Activated T-helper 17 cell treated with anti-CD3 and anti-CD28 coated beads, Interleukin-2, amount 50 U/mL, for 72 hours (primary cell): ENCODE results near the gene MYOG. TPM values are rescaled to one million over a fixed set of nuclear protein-coding genes. Genes with fewer than 3 reads are reported as not detected.

ENCODE experiments used
- ATAC-seq: fragments of 150-1000 bp; cut with Tn5 transposase; replicated peaks from 2 replicates; pipeline ENCODE4 v1.10.0; 2021; ENCODE audit warnings: mild to moderate bottlenecking, moderate library complexity
- H3K27ac Mint-ChIP-seq: one replicate; pipeline ENCODE4 v1.8.0; 2022; ENCODE audit warnings: mixed read lengths
- H3K27me3 Mint-ChIP-seq: one replicate; pipeline ENCODE4 v1.8.0; 2022; ENCODE audit warnings: mixed read lengths
- H3K36me3 Mint-ChIP-seq: one replicate; pipeline ENCODE4 v1.8.0; 2022; ENCODE audit warnings: low read depth, mild to moderate bottlenecking, mixed read lengths
- H3K4me1 Mint-ChIP-seq: one replicate; pipeline ENCODE4 v1.8.0; 2022; ENCODE audit warnings: mixed read lengths
- H3K4me3 Mint-ChIP-seq: one replicate; pipeline ENCODE4 v1.8.0; 2022; ENCODE audit warnings: mild to moderate bottlenecking, mixed read lengths
- H3K9me3 Mint-ChIP-seq: one replicate; pipeline ENCODE4 v1.8.0; 2022; ENCODE audit warnings: mixed read lengths
- total RNA-seq, 2 donors: library from RNA; stranded (reverse); gene quantifications; one replicate each; pipeline ENCODE4 v1.2.3, GENCODE V29; 2022

Gene MYOG
- total RNA-seq, 2 donors from 2014 or later: not detected

GRCh38 chr1:203056516-203056915 lies 29.3 kb downstream of the MYOG start:
- no peak overlapping the region for H3K4me3 Mint-ChIP-seq
- H3K9me3 Mint-ChIP-seq: no peaks in the 10 kb centered on the region
- no peak for ATAC-seq
- peaks cover 78% of the 10 kb centered on the region for H3K36me3 Mint-ChIP-seq
- H3K4me1 Mint-ChIP-seq: no peaks in the 10 kb centered on the region
- H3K27me3 Mint-ChIP-seq: peaks cover 24% of the 10 kb centered on the region
- H3K27ac Mint-ChIP-seq: peak overlapping the region; percentile 37

GRCh38 chr1:203056012-203056411 lies 29.8 kb downstream of the MYOG start:
- ATAC-seq: no peak
- Mint-ChIP-seq H3K27me3 (peaks cover 29% of the 10 kb centered on the region), H3K4me1 (no peaks in the 10 kb centered on the region), H3K9me3 (no peaks in the 10 kb centered on the region), H3K27ac (peak overlapping the region; percentile 37), H3K4me3 (no peak overlapping the region), H3K36me3 (peaks cover 78% of the 10 kb centered on the region)

- no peak for ATAC-seq
- H3K27ac Mint-ChIP-seq: no peak overlapping the region
- H3K4me1 Mint-ChIP-seq: no peaks in the 10 kb centered on the region
- peaks cover 29% of the 10 kb centered on the region for H3K27me3 Mint-ChIP-seq
- H3K9me3 Mint-ChIP-seq: no peaks in the 10 kb centered on the region
- H3K36me3 Mint-ChIP-seq: peaks cover 80% of the 10 kb centered on the region
- no peak overlapping the region for H3K4me3 Mint-ChIP-seq
These were observed 30.5 kb downstream of the MYOG start for GRCh38 chr1:203055161-203055799.

GRCh38 chr1:203054642-203055041 lies 31.2 kb downstream of the MYOG start:
- no peak overlapping the region for H3K27ac Mint-ChIP-seq
- H3K36me3 Mint-ChIP-seq: peaks cover 79% of the 10 kb centered on the region
- H3K4me3 Mint-ChIP-seq: no peak overlapping the region
- H3K4me1 Mint-ChIP-seq: no peaks in the 10 kb centered on the region
- ATAC-seq: no peak
- H3K27me3 Mint-ChIP-seq: peaks cover 29% of the 10 kb centered on the region
- no peaks in the 10 kb centered on the region for H3K9me3 Mint-ChIP-seq

- H3K36me3 Mint-ChIP-seq: peaks cover 74% of the 10 kb centered on the region
- no peaks in the 10 kb centered on the region for H3K9me3 Mint-ChIP-seq
- no peak for ATAC-seq
- peaks cover 26% of the 10 kb centered on the region for H3K27me3 Mint-ChIP-seq
- no peak overlapping the region for H3K4me3 Mint-ChIP-seq
- no peaks in the 10 kb centered on the region for H3K4me1 Mint-ChIP-seq
- H3K27ac Mint-ChIP-seq: no peak overlapping the region
These were observed 31.6 kb downstream of the MYOG start for GRCh38 chr1:203054184-203054583.

- Mint-ChIP-seq H3K27me3 (peaks cover 25% of the 10 kb centered on the region), H3K36me3 (peaks cover 79% of the 10 kb centered on the region), H3K4me1 (peaks cover 5% of the 10 kb centered on the region), H3K9me3 (no peaks in the 10 kb centered on the region), H3K4me3 (no peak overlapping the region), H3K27ac (peak overlapping the region; percentile 34)
- ATAC-seq: no peak
These were observed 33.2 kb downstream of the MYOG start for GRCh38 chr1:203052601-203053000.

GRCh38 chr1:203051841-203052324 lies 33.9 kb downstream of the MYOG start:
- Mint-ChIP-seq H3K27ac (no peak overlapping the region), H3K4me1 (peaks cover 6% of the 10 kb centered on the region), H3K4me3 (no peak overlapping the region), H3K27me3 (peaks cover 23% of the 10 kb centered on the region), H3K9me3 (no peaks in the 10 kb centered on the region), H3K36me3 (peaks cover 79% of the 10 kb centered on the region)
- ATAC-seq: no peak

GRCh38 chr1:203050826-203051225 lies 35.0 kb downstream of the MYOG start:
- H3K4me1 Mint-ChIP-seq: peaks cover 6% of the 10 kb centered on the region
- no peak for ATAC-seq
- H3K36me3 Mint-ChIP-seq: peaks cover 79% of the 10 kb centered on the region
- H3K9me3 Mint-ChIP-seq: no peaks in the 10 kb centered on the region
- H3K4me3 Mint-ChIP-seq: no peak overlapping the region
- H3K27ac Mint-ChIP-seq: no peak overlapping the region
- H3K27me3 Mint-ChIP-seq: peaks cover 23% of the 10 kb centered on the region

GRCh38 chr1:203049576-203050180 lies 36.1 kb downstream of the MYOG start:
- no peak for ATAC-seq
- Mint-ChIP-seq H3K27me3 (peaks cover 20% of the 10 kb centered on the region), H3K36me3 (peaks cover 79% of the 10 kb centered on the region), H3K4me1 (peaks cover 6% of the 10 kb centered on the region), H3K27ac (no peak overlapping the region), H3K4me3 (no peak overlapping the region), H3K9me3 (no peaks in the 10 kb centered on the region)

GRCh38 chr1:203049077-203049476 lies 36.7 kb downstream of the MYOG start:
- Mint-ChIP-seq H3K4me3 (no peak overlapping the region), H3K4me1 (peaks cover 6% of the 10 kb centered on the region), H3K36me3 (peaks cover 80% of the 10 kb centered on the region), H3K27me3 (peaks cover 20% of the 10 kb centered on the region), H3K9me3 (no peaks in the 10 kb centered on the region), H3K27ac (no peak overlapping the region)
- no peak for ATAC-seq

GRCh38 chr1:203048555-203049051 lies 37.2 kb downstream of the MYOG start:
- no peak for ATAC-seq
- no peaks in the 10 kb centered on the region for H3K9me3 Mint-ChIP-seq
- peaks cover 84% of the 10 kb centered on the region for H3K36me3 Mint-ChIP-seq
- H3K27me3 Mint-ChIP-seq: peaks cover 20% of the 10 kb centered on the region
- H3K27ac Mint-ChIP-seq: no peak overlapping the region
- H3K4me1 Mint-ChIP-seq: peaks cover 6% of the 10 kb centered on the region
- no peak overlapping the region for H3K4me3 Mint-ChIP-seq

- H3K9me3 Mint-ChIP-seq: no peaks in the 10 kb centered on the region
- peak overlapping the region; percentile 35 for H3K27ac Mint-ChIP-seq
- no peak overlapping the region for H3K4me3 Mint-ChIP-seq
- peaks cover 20% of the 10 kb centered on the region for H3K27me3 Mint-ChIP-seq
- ATAC-seq: no peak
- peaks cover 89% of the 10 kb centered on the region for H3K36me3 Mint-ChIP-seq
- peaks cover 6% of the 10 kb centered on the region for H3K4me1 Mint-ChIP-seq
These were observed 37.7 kb downstream of the MYOG start for GRCh38 chr1:203048086-203048485.

GRCh38 chr1:203046984-203047630 lies 38.7 kb downstream of the MYOG start:
- Mint-ChIP-seq H3K4me1 (peaks cover 6% of the 10 kb centered on the region), H3K27ac (no peak overlapping the region), H3K9me3 (no peaks in the 10 kb centered on the region), H3K27me3 (peaks cover 17% of the 10 kb centered on the region), H3K4me3 (no peak overlapping the region), H3K36me3 (peaks cover 87% of the 10 kb centered on the region)
- ATAC-seq: peak; percentile 70

- H3K27me3 Mint-ChIP-seq: peaks cover 11% of the 10 kb centered on the region
- no peak for ATAC-seq
- H3K9me3 Mint-ChIP-seq: no peaks in the 10 kb centered on the region
- peaks cover 6% of the 10 kb centered on the region for H3K4me1 Mint-ChIP-seq
- H3K4me3 Mint-ChIP-seq: no peak overlapping the region
- H3K36me3 Mint-ChIP-seq: peaks cover 86% of the 10 kb centered on the region
- H3K27ac Mint-ChIP-seq: no peak overlapping the region
These were observed 39.8 kb downstream of the MYOG start for GRCh38 chr1:203045821-203046594.
